LNCaP clone FGC (cell line): Measurements from ENCODE around the gene TRDMT1.
A peak's percentile ranks its signal among the peaks of the same experiment; 100 is the strongest.

Experiments
- DNase-seq: peaks from one replicate; pipeline ENCODE4 v3.0.0-alpha.2; 2011; ENCODE audit warnings: low read depth
- H3K4me3 ChIP-seq: 2 replicates; pipeline ENCODE4 v1.5.1; 2011; ENCODE audit warnings: mild to moderate bottlenecking, low read depth, low read length, control low read depth
- TF ChIP-seq, protein P1 (sequence below): IDR thresholded peaks from 2 replicates; pipeline ENCODE4 v1.5.1; 2012; ENCODE audit warnings: mild to moderate bottlenecking; ENCODE audit not compliant: control insufficient read depth, insufficient read depth; ENCODE audit errors: extremely low read depth

The TRDMT1 gene

GRCh38 chr10:17231788-17232187 lies 30.3 kb upstream of the TRDMT1 start:
- DNase-seq: no peak
- no peak overlapping the region for H3K4me3 ChIP-seq
- TF ChIP-seq, protein P1, sequence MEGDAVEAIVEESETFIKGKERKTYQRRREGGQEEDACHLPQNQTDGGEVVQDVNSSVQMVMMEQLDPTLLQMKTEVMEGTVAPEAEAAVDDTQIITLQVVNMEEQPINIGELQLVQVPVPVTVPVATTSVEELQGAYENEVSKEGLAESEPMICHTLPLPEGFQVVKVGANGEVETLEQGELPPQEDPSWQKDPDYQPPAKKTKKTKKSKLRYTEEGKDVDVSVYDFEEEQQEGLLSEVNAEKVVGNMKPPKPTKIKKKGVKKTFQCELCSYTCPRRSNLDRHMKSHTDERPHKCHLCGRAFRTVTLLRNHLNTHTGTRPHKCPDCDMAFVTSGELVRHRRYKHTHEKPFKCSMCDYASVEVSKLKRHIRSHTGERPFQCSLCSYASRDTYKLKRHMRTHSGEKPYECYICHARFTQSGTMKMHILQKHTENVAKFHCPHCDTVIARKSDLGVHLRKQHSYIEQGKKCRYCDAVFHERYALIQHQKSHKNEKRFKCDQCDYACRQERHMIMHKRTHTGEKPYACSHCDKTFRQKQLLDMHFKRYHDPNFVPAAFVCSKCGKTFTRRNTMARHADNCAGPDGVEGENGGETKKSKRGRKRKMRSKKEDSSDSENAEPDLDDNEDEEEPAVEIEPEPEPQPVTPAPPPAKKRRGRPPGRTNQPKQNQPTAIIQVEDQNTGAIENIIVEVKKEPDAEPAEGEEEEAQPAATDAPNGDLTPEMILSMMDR: no peak

DNA sequence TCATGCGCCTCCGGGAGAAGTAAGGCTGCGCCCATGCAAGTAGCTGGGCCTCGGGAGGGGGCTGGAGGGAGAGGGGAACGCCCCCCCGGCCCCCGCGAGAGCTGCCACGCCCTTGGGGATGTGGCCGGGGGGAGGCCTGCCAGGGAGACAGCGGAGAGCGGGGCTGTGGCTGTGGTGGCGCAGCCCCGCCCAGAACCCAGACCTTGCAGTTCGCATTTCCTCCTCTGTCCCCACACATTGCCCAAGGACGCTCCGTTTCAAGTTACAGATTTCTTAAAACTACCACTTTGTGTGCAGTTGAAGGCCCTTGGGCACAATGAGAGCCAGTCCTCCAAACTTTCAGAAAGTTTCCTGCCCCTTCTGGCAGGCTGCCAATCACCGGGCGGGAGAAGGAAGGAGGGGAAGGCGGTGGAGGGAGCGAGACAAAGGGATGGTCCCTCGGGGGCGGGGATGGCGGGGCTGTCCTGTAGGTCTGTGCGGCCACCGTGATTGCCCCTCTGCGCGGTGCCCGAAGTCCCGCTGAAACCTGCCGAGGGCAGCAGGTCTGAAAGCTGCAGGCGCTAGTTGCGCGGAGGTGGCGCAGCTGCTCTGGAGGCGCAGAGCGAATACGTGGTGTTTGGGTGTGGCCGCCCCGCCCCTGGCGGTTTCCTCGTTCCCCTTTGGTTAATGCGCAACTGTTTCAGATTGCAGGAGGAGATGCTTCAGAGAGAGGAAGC lies 28.7 kb upstream of the TRDMT1 start:
- TF ChIP-seq, protein P1: 0 out of 2 replicates have a peak, but pooled peaks have one; percentile 12
- DNase-seq: peak; percentile 63
- H3K4me3 ChIP-seq: peak overlapping the region; percentile 50

GRCh38 chr10:17229717-17229966 lies 28.2 kb upstream of the TRDMT1 start:
- no peak for DNase-seq
- TF ChIP-seq, protein P1: no peak
- H3K4me3 ChIP-seq: peak overlapping the region; percentile 50

- TF ChIP-seq, protein P1: no peak
- H3K4me3 ChIP-seq: peak overlapping the region; percentile 50
- DNase-seq: no peak
These were observed 27.7 kb upstream of the TRDMT1 start for GRCh38 chr10:17229016-17229716.

GRCh38 chr10:17228091-17229015 lies 26.9 kb upstream of the TRDMT1 start, which contains the start of gene VIM:
TSS of gene VIM (plus strand) at chr10:17228241. CDS start at chr10:17229423, 1,182 bp downstream.
- no peak for DNase-seq
- peak within 1 kb of the TSS; percentile 50; the same call in 1 of the 2 replicates for H3K4me3 ChIP-seq
- TF ChIP-seq, protein P1: no peak

DNA sequence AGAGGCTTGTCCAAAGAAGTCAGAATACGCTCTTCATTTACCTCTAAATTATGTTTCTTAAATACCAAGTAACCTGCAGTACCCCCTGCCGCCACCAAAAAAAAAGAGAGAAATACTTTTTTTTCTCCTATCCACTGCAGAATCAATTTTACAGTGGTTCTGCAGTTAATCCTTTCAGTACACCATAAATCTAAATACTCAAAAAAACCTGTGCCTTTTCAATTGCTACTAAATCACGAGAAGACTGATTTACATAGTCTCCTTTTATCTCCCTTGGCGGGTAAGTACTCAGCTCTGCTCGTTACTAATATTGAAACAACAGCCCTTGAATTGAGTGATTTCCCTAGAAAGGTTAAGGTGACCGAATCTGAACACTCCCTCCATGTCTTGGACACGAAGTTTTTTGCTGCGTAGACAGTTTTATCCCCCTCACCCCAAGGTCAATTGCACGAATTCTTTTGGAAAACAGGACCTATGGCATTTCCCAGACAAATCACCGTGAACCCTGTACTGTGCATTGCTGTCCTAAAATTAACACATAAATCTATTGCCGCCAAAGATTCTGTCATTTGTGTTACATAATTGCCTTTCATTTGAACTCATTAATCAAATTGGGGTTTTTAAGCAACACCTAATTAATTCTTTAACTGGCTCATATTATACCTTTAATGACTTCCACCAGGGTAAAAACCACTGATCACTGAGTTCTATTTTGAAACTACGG lies 26.1 kb upstream of the TRDMT1 start:
- no peak for DNase-seq
- H3K4me3 ChIP-seq: no peak overlapping the region
- TF ChIP-seq, protein P1: no peak
